Measurements from ENCODE around the gene ETDC.
"Not testable (repeated sequence)": the region's sequence is repeated elsewhere in the genome, so short reads cannot be mapped to it uniquely, and the experiment has no call there.

- TF ChIP-seq CTCF (IDR thresholded peaks at IDR 0.05; ENCODE audit: low read length); EZH2 (optimal IDR thresholded peaks at IDR 0.05; ENCODE audit: low read depth, low read length); EZH2phosphoT487 (IDR thresholded peaks at IDR 0.05; ENCODE audit: low read length): not testable (repeated sequence)
Measured at GRCh38 chrX:135260976-135261375, 48.3 kb upstream of the ETDC start.
